ENCODE data around the gene GPR39. TPM values are rescaled to one million over a fixed set of nuclear protein-coding genes. Genes with fewer than 3 reads are reported as not detected.

Gene GPR39
- total RNA-seq, 2 donors from 2014 or later: not detected

- no peak overlapping the region for H3K27ac Mint-ChIP-seq
- H3K36me3 Mint-ChIP-seq (ENCODE audit: insufficient read depth in 2 of 2): no peaks in the 10 kb centered on the region
- peaks cover 5 to 11% of the 10 kb centered on the region in 2 donors for H3K9me3 Mint-ChIP-seq
- peaks cover 6% of the 10 kb centered on the region for H3K27me3 Mint-ChIP-seq (ENCODE audit: low read depth)
- H3K4me1 Mint-ChIP-seq (ENCODE audit: low read depth): no peaks in the 10 kb centered on the region
- ATAC-seq (replicated peaks in 1 of 2): no peak
- no peak overlapping the region for H3K4me3 Mint-ChIP-seq
- DNase-seq: no peak
Measured at GRCh38 chr2:132595186-132595585, 178.6 kb downstream of the GPR39 start.

- peaks cover 4 to 9% of the 10 kb centered on the region in 2 donors for H3K9me3 Mint-ChIP-seq
- H3K4me3 Mint-ChIP-seq: no peak overlapping the region
- no peaks in the 10 kb centered on the region for H3K36me3 Mint-ChIP-seq (ENCODE audit: insufficient read depth in 2 of 2)
- DNase-seq (no peak), ATAC-seq (replicated peaks in 1 of 2) (no peak)
- H3K27ac Mint-ChIP-seq: no peak overlapping the region
- H3K4me1 Mint-ChIP-seq (ENCODE audit: low read depth): no peaks in the 10 kb centered on the region
- peaks cover 6% of the 10 kb centered on the region for H3K27me3 Mint-ChIP-seq (ENCODE audit: low read depth)
Measured at GRCh38 chr2:132595693-132596092, 179.1 kb downstream of the GPR39 start.

- H3K9me3 Mint-ChIP-seq: peaks cover 4 to 8% of the 10 kb centered on the region in 2 donors
- H3K27ac Mint-ChIP-seq: no peak overlapping the region
- no peak for DNase-seq
- no peaks in the 10 kb centered on the region for H3K36me3 Mint-ChIP-seq (ENCODE audit: insufficient read depth in 2 of 2)
- no peaks in the 10 kb centered on the region for H3K4me1 Mint-ChIP-seq (ENCODE audit: low read depth)
- H3K27me3 Mint-ChIP-seq (ENCODE audit: low read depth): peaks cover 6% of the 10 kb centered on the region
- H3K4me3 Mint-ChIP-seq: no peak overlapping the region
- no peak for ATAC-seq (replicated peaks in 1 of 2)
Measured at GRCh38 chr2:132597166-132597565, 180.6 kb downstream of the GPR39 start.

GRCh38 chr2:132597831-132598230 is 181.2 kb downstream of the GPR39 start:
- DNase-seq (no peak), ATAC-seq (replicated peaks in 1 of 2) (no peak)
- Mint-ChIP-seq H3K27me3 (ENCODE audit: low read depth) (peaks cover 6% of the 10 kb centered on the region), H3K4me1 (ENCODE audit: low read depth) (no peaks in the 10 kb centered on the region), H3K9me3 (peaks cover 4 to 8% of the 10 kb centered on the region in 2 donors), H3K27ac (no peak overlapping the region), H3K36me3 (ENCODE audit: insufficient read depth in 2 of 2) (no peaks in the 10 kb centered on the region), H3K4me3 (no peak overlapping the region)

- ATAC-seq (replicated peaks in 1 of 2): no peak
- H3K27ac Mint-ChIP-seq: no peak overlapping the region
Measured at GRCh38 chr2:132598536-132598935, 181.9 kb downstream of the GPR39 start.

GRCh38 chr2:132599556-132599955 is 183.0 kb downstream of the GPR39 start:
- Mint-ChIP-seq H3K27ac (no peak overlapping the region), H3K4me1 (ENCODE audit: low read depth) (no peaks in the 10 kb centered on the region), H3K4me3 (no peak overlapping the region), H3K27me3 (ENCODE audit: low read depth) (peaks cover 6% of the 10 kb centered on the region), H3K9me3 (peaks cover 5 to 8% of the 10 kb centered on the region in 2 donors), H3K36me3 (ENCODE audit: insufficient read depth in 2 of 2) (no peaks in the 10 kb centered on the region)
- DNase-seq: no peak
- ATAC-seq (replicated peaks in 1 of 2): no peak

More at GRCh38 chr2:132598536-132598935, 181.9 kb downstream of the GPR39 start:
- Mint-ChIP-seq H3K4me3 (no peak overlapping the region), H3K9me3 (peaks cover 4 to 8% of the 10 kb centered on the region in 2 donors), H3K27me3 (ENCODE audit: low read depth) (peaks cover 6% of the 10 kb centered on the region), H3K36me3 (ENCODE audit: insufficient read depth in 2 of 2) (no peaks in the 10 kb centered on the region), H3K4me1 (ENCODE audit: low read depth) (no peaks in the 10 kb centered on the region)
- DNase-seq: no peak

- H3K36me3 Mint-ChIP-seq (ENCODE audit: insufficient read depth in 2 of 2): no peaks in the 10 kb centered on the region
Measured at GRCh38 chr2:132604561-132604960, 188.0 kb downstream of the GPR39 start.

GRCh38 chr2:132605236-132606180 is 188.9 kb downstream of the GPR39 start:
- no peak for DNase-seq
- Mint-ChIP-seq H3K4me1 (ENCODE audit: low read depth) (no peaks in the 10 kb centered on the region), H3K9me3 (peaks cover 0 to 5% of the 10 kb centered on the region in 2 donors), H3K4me3 (no peak overlapping the region), H3K27ac (no peak overlapping the region), H3K27me3 (ENCODE audit: low read depth) (no peaks in the 10 kb centered on the region), H3K36me3 (ENCODE audit: insufficient read depth in 2 of 2) (no peaks in the 10 kb centered on the region)
- ATAC-seq (replicated peaks in 1 of 2): no peak

More at GRCh38 chr2:132604561-132604960, 188.0 kb downstream of the GPR39 start:
- no peak for DNase-seq
- Mint-ChIP-seq H3K27me3 (ENCODE audit: low read depth) (no peaks in the 10 kb centered on the region), H3K27ac (no peak overlapping the region), H3K4me1 (ENCODE audit: low read depth) (no peaks in the 10 kb centered on the region), H3K9me3 (peaks cover 0 to 5% of the 10 kb centered on the region in 2 donors), H3K4me3 (no peak overlapping the region)
- no peak for ATAC-seq (replicated peaks in 1 of 2)

GRCh38 chr2:132606649-132607048 is 190.0 kb downstream of the GPR39 start:
- DNase-seq (no peak), ATAC-seq (replicated peaks in 1 of 2) (no peak)
- Mint-ChIP-seq H3K36me3 (ENCODE audit: insufficient read depth in 2 of 2) (no peaks in the 10 kb centered on the region), H3K4me3 (no peak overlapping the region), H3K9me3 (peaks cover 0 to 5% of the 10 kb centered on the region in 2 donors), H3K27ac (no peak overlapping the region), H3K4me1 (ENCODE audit: low read depth) (no peaks in the 10 kb centered on the region), H3K27me3 (ENCODE audit: low read depth) (no peaks in the 10 kb centered on the region)

- Mint-ChIP-seq H3K4me3 (no peak overlapping the region), H3K36me3 (ENCODE audit: insufficient read depth in 2 of 2) (no peaks in the 10 kb centered on the region), H3K27me3 (ENCODE audit: low read depth) (no peaks in the 10 kb centered on the region), H3K4me1 (ENCODE audit: low read depth) (no peaks in the 10 kb centered on the region), H3K9me3 (peaks cover 0 to 5% of the 10 kb centered on the region in 2 donors), H3K27ac (no peak overlapping the region)
- ATAC-seq (replicated peaks in 1 of 2) (no peak), DNase-seq (no peak)
Measured at GRCh38 chr2:132607426-132608090, 191.0 kb downstream of the GPR39 start.

- Mint-ChIP-seq H3K4me1 (ENCODE audit: low read depth) (no peaks in the 10 kb centered on the region), H3K4me3 (no peak overlapping the region), H3K27ac (no peak overlapping the region), H3K36me3 (ENCODE audit: insufficient read depth in 2 of 2) (no peaks in the 10 kb centered on the region), H3K27me3 (ENCODE audit: low read depth) (no peaks in the 10 kb centered on the region), H3K9me3 (peaks cover 0 to 5% of the 10 kb centered on the region in 2 donors)
- DNase-seq (no peak), ATAC-seq (replicated peaks in 1 of 2) (no peak)
Measured at GRCh38 chr2:132608311-132608710, 191.7 kb downstream of the GPR39 start.

- Mint-ChIP-seq H3K27ac (no peak overlapping the region), H3K36me3 (ENCODE audit: insufficient read depth in 2 of 2) (no peaks in the 10 kb centered on the region), H3K4me3 (no peak overlapping the region), H3K4me1 (ENCODE audit: low read depth) (no peaks in the 10 kb centered on the region), H3K9me3 (peaks cover 0 to 5% of the 10 kb centered on the region in 2 donors), H3K27me3 (ENCODE audit: low read depth) (no peaks in the 10 kb centered on the region)
- ATAC-seq (replicated peaks in 1 of 2) (no peak), DNase-seq (no peak)
Measured at GRCh38 chr2:132609101-132609890, 192.7 kb downstream of the GPR39 start.

GRCh38 chr2:132611719-132612118 is 195.1 kb downstream of the GPR39 start:
- Mint-ChIP-seq H3K9me3 (no peaks in the 10 kb centered on the region), H3K27me3 (ENCODE audit: low read depth) (no peaks in the 10 kb centered on the region), H3K4me3 (no peak overlapping the region), H3K27ac (no peak overlapping the region), H3K36me3 (ENCODE audit: insufficient read depth in 2 of 2) (no peaks in the 10 kb centered on the region), H3K4me1 (ENCODE audit: low read depth) (no peaks in the 10 kb centered on the region)
- no peak for DNase-seq
- ATAC-seq (replicated peaks in 1 of 2): no peak

Data from activated T-cell treated with anti-CD3 and anti-CD28 coated beads, Interleukin-2, amount 50 U/mL, for 72 hours (primary cell).